ENCODE measurements around the gene FAM20B. TPM values are rescaled to one million over a fixed set of nuclear protein-coding genes. Genes with fewer than 3 reads are reported as not detected.

Gene FAM20B
- total RNA-seq, 2 donors from 2014 or later, result 47.7 to 52.4 TPM

- Mint-ChIP-seq H3K27ac (no peak overlapping the region), H3K36me3 (ENCODE audit: low read depth) (peaks cover 39% of the 10 kb centered on the region), H3K4me3 (no peak overlapping the region), H3K4me1 (peaks cover 9% of the 10 kb centered on the region), H3K27me3 (ENCODE audit: insufficient read depth) (no peaks in the 10 kb centered on the region), H3K9me3 (no peaks in the 10 kb centered on the region)
- 93 to 98% methylated on average over 2 to 4 of the region's 4 CpGs for WGBS, 2 experiments (ENCODE audit: insufficient coverage in 1 of 2, insufficient read length in 1 of 2)
- H3K4me1 ChIP-seq (ENCODE audit: control insufficient read depth, insufficient read depth, low read length), result no peaks in the 10 kb centered on the region
- no peak overlapping the region for H3K4me3 ChIP-seq (ENCODE audit: low read length)
- no peaks in the 10 kb centered on the region for H3K27me3 ChIP-seq (ENCODE audit: control insufficient read depth, insufficient read depth, low read length, poor library complexity, severe bottlenecking)
- no peak overlapping the region for H3K9ac ChIP-seq (ENCODE audit: extremely low read depth, low read length, poor library complexity, severe bottlenecking)
- no peak for TF ChIP-seq CTCF (conservative IDR thresholded peaks at IDR 0.05)
- no peaks in the 10 kb centered on the region for H3K9me3 ChIP-seq (ENCODE audit: control insufficient read depth, low read length)
- peaks cover 46% of the 10 kb centered on the region for H3K36me3 ChIP-seq (ENCODE audit: control insufficient read depth, insufficient read depth, low read length)
- H3K27ac ChIP-seq (ENCODE audit: low read depth, low read length), result no peak overlapping the region
- DNase-seq, result no peak
These were observed 75.9 kb downstream of the FAM20B start for GRCh38 chr1:179101566-179101965.

DNA sequence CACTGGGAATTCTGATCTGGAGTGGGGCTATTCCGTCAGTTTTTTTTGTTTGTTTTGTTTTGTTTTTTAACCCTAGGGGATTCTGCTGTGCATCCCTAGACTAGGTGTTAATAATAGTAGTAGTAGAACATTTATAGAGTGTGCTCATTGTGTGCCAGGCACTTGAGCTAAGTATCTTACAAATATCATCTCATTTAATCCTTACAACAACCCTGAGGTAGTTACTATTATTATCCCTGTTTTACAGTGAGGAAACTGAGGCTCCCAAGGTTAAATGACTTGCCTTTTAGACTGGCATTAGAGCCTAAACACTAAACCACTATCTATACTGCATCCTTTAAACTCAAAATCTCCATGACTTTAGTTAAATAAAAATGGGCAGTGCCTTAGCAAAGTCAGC lies 78.3 kb downstream of the FAM20B start:
- 95% methylated on average over 1 of the region's 1 CpG; no CpG with 5 or more reads in 1 of the 2 experiments for WGBS, 2 experiments (ENCODE audit: insufficient coverage in 1 of 2, insufficient read length in 1 of 2)
- TF ChIP-seq CTCF (conservative IDR thresholded peaks at IDR 0.05), result no peak
- Mint-ChIP-seq H3K27ac (no peak overlapping the region), H3K27me3 (ENCODE audit: insufficient read depth) (no peaks in the 10 kb centered on the region), H3K4me3 (no peak overlapping the region), H3K4me1 (peaks cover 9% of the 10 kb centered on the region), H3K9me3 (no peaks in the 10 kb centered on the region), H3K36me3 (ENCODE audit: low read depth) (peaks cover 30% of the 10 kb centered on the region)
- Histone ChIP-seq H3K9ac (ENCODE audit: extremely low read depth, low read length, poor library complexity, severe bottlenecking) (no peak overlapping the region), H3K9me3 (ENCODE audit: control insufficient read depth, low read length) (no peaks in the 10 kb centered on the region), H3K27ac (ENCODE audit: low read depth, low read length) (no peak overlapping the region), H3K4me1 (ENCODE audit: control insufficient read depth, insufficient read depth, low read length) (no peaks in the 10 kb centered on the region), H3K27me3 (ENCODE audit: control insufficient read depth, insufficient read depth, low read length, poor library complexity, severe bottlenecking) (no peaks in the 10 kb centered on the region), H3K36me3 (ENCODE audit: control insufficient read depth, insufficient read depth, low read length) (peaks cover 47% of the 10 kb centered on the region), H3K4me3 (ENCODE audit: low read length) (no peak overlapping the region)
- DNase-seq, result no peak

DNA sequence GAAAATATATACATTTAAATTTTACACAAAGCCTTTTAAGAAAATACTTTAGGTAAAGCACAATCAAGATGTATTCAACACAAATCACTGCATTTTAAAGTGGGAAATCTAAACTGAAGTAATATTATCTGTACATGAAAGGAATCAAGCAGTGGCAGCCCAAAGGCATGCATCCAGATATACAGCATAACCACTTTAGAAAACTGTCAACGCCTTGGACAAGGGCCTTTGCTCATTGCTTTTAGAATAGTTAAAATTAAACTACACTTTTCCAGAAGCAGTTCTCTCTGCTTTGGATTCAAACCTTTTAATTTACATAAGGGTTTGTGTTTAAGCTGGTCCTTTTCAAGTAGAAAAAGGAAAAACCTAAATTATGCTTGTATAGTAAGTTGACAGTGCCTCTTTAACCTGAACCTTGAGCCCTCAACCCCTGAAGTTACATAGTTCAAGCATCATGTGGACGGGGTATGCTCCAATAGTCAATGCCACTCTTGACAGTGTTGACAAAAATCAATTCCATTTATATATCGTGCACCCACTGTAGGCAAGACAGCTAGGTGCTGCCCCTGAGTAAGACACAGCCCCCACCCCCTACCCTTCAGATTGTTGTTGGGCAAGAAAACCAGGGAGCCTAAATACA lies 79.0 kb downstream of the FAM20B start:
- Histone ChIP-seq H3K27me3 (ENCODE audit: control insufficient read depth, insufficient read depth, low read length, poor library complexity, severe bottlenecking) (no peaks in the 10 kb centered on the region), H3K4me1 (ENCODE audit: control insufficient read depth, insufficient read depth, low read length) (no peaks in the 10 kb centered on the region), H3K9ac (ENCODE audit: extremely low read depth, low read length, poor library complexity, severe bottlenecking) (no peak overlapping the region), H3K36me3 (ENCODE audit: control insufficient read depth, insufficient read depth, low read length) (peaks cover 47% of the 10 kb centered on the region), H3K27ac (ENCODE audit: low read depth, low read length) (no peak overlapping the region), H3K9me3 (ENCODE audit: control insufficient read depth, low read length) (no peaks in the 10 kb centered on the region), H3K4me3 (ENCODE audit: low read length) (no peak overlapping the region)
- no peaks in the 10 kb centered on the region for H3K27me3 Mint-ChIP-seq (ENCODE audit: insufficient read depth)
- TF ChIP-seq CTCF (conservative IDR thresholded peaks at IDR 0.05), result no peak
- no peak overlapping the region for H3K27ac Mint-ChIP-seq
- no peak overlapping the region for H3K4me3 Mint-ChIP-seq
- no peaks in the 10 kb centered on the region for H3K9me3 Mint-ChIP-seq
- WGBS, 2 experiments (ENCODE audit: insufficient coverage in 1 of 2, insufficient read length in 1 of 2), result 83 to 96% methylated on average over 1 to 3 of the region's 3 CpGs
- peaks cover 9% of the 10 kb centered on the region for H3K4me1 Mint-ChIP-seq
- H3K36me3 Mint-ChIP-seq (ENCODE audit: low read depth), result peaks cover 29% of the 10 kb centered on the region
- no peak for DNase-seq
